NCI-H1417 treated with DMSO at 0.1 percent for 48 hours (cell line): ENCODE measurements around the gene REN.

Experiments used
- DNase-seq: peaks from one replicate; lab custom pipeline; 2025; lab: John Stamatoyannopoulos, UW

The REN gene

DNA sequence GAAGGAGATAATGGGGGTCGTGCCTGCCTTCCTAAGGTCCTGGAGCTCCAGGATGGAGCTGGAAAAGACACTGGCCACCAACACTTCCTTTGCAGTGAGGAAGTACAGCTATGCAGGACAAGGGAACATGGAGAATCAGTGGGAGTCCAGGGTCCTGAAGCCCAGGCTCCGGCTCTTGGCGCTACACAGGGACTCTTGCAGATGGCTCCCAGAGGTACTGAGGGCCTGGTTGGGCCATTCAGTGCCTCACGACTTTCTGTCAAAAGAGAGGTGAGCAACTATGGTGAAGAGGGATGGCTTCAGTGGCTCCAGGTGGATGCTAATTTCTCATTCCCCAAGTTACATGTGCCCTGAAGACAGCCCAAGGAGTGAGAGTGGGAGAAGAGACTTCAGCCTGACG lies 12.5 kb downstream of the REN start:
- DNase-seq = no peak

DNA sequence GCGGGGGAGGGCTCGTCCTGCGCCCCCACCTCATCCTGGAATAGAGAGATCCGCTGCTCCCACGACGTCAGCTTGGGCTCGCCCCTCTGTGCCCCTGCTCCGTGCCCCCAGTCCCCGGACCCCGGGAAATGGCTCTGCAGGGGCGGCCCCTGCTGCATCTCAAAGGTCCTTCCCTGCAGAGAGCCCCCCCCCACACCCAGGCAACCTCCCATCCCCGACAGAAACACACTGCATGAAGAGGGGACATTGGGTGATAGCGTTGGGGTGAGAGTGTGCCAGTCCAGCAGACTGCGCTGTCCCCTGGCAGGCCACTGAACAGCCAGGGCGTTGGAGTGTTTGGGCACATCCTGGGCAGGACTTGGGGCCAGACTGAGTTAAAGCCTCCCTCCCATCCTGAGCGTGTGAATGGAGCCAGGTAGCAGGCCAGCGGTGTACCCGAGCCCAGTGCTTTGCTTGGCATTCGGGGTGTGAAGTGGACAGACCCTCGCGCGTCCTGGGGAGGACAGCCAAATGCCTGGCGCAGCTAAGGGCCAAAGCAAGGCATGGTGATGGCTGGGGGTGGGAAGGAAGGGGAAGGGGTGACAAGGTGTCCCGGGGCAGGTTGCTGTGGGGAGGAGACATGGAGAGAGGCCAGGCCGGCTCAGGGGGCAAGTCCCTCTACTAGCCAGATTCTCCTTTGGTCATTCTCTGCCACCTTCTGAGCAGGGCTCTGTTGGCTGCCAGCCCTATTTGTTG lies 13.7 kb downstream of the REN start:
- DNase-seq = no peak

DNA sequence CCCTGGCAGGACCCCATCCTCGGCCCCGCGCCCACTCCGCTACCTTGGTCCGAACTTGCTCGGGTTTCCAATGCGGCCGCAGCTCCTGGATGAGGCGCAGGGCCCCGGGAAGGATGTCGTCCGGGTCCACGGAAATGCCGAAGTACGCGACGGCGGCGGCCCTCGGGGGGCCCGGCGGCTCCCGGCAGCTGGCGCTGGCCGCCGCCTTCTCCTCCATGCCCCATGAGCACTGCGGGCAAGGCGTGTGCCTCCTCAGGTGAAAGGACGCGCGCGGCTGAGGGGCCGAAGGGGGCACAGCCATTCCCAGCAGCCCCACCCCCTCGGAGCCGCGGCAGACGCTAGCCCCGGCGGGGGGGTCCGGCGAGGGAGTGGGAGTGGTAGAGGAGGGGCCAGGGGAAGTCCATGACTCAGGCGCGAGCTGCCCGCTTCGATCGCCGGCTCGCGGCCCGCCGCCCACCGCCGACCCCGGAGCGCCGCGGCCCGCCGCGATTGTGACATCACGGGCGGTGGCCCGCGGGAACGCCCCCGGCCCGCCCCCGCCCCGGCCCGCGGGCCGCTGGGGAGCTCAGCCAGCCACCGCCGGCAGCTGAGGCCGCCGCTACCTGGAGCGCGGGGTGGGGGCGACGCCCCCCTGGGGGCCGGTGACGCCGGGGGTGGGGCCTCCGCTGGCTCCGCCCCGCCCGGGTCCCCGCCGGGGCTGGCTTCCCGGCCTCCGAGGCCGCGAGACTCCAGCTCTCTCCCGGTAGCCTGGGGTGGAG lies 14.4 kb downstream of the REN start, which contains the start of gene ETNK2:
ETNK2 (minus strand) TSS at position 493 of the 758 bp plus-strand sequence; CDS start at position 301, 192 bp downstream.
- DNase-seq = no peak

DNA sequence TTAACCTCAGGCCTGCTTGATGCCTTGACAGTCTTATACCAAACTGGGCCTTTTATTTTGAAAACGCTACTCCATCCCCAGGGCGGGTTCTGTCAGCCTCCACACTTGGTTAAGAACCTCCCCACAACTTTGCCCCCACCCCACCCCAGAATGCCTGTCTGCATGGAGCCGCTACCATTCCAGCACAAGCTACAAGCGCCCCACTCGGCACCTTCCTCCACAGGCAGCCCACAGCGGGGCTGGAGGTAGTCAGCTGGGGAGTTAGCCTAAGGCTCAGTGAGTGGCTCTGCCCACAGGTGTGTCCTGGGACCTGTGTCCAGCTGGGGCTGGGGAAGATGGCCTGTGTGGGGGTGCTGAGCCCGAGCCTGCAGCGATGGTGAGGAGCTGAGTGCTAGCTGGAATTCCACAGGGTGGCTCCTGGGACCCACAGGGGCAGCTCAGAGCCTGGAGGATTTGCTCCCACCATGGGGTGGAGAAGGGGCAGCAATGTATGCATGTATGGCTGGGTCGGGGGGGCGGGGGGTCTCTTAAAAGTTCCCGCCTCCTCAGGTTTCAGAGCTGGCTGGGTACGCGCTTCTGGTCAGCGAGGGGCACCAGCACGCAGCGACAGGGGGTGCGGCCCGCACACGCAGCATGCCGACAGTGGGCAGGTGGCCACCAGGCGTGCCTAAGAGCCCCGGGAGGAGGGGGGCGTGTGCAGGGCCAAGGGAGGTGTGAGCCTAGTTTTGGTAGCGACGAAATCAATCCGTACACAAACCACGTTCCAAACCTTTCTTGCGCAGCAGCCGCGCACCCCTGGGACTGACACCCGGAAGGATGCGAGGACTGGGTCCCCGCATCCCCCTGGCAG lies 15.2 kb downstream of the REN start:
- no peak for DNase-seq

DNA sequence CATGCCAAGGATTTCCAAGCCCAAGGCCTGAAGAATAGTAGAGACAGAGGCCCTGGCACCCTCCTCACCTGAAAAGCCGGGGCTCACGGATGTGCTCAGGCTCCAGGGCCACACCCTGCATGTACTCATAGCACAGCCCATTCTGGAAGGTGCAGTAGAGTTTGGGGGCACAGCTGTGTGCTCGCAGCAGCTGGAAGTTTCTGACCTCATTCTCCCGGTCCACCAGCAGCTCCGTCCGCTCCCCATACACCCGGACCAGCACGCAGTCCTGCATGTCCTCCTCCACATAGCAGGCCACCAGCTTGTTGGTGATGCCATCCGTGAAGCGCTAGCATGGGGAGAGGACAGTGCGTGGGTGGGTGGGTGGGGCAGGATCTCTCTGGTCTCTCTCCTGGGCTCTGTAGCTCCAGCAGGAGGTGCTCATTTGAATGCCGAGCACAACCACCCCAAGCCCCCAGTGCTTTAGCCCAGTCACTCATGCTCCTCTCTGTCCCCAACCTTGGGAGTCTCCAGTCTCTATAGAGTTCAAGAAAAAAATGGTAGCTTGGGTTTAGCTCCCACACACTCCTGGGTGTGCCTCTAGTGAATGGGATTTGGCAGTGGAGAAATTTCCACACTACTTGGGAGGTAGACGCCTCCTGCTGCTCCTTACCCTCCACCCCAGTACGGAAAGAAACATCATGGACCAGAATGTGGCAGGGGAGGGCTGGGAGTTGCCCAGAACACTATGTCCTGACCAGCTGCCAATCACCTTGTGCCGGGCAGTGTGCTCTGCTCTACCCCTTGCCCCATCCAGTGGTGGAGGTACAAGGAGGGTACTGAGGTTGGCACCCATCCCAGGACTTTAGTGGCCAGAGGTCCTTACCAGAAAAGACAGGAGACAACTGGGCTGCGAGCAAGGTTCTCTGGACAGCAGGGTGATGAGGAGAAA lies 16.2 kb downstream of the REN start:
- no peak for DNase-seq

DNA sequence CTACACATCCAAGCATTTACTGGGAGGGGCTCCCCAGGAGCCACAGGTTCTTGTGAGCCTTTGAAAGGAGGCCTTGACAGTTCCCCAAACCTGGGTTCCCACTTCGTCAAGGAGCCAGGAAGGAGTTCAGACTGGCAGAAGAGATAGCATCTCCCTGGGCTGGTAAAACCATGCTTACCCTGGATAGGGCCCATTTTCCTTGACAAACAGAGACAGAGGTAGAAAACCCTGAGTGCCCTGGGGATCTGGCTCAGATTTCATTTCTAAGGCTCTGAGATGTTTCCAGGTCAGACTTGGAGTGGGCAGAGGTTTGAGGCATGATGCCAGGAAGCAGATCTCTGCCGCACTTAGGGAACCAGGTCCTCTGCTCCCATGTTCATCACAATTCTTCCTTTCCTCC lies 17.0 kb downstream of the REN start:
- DNase-seq = no peak

DNA sequence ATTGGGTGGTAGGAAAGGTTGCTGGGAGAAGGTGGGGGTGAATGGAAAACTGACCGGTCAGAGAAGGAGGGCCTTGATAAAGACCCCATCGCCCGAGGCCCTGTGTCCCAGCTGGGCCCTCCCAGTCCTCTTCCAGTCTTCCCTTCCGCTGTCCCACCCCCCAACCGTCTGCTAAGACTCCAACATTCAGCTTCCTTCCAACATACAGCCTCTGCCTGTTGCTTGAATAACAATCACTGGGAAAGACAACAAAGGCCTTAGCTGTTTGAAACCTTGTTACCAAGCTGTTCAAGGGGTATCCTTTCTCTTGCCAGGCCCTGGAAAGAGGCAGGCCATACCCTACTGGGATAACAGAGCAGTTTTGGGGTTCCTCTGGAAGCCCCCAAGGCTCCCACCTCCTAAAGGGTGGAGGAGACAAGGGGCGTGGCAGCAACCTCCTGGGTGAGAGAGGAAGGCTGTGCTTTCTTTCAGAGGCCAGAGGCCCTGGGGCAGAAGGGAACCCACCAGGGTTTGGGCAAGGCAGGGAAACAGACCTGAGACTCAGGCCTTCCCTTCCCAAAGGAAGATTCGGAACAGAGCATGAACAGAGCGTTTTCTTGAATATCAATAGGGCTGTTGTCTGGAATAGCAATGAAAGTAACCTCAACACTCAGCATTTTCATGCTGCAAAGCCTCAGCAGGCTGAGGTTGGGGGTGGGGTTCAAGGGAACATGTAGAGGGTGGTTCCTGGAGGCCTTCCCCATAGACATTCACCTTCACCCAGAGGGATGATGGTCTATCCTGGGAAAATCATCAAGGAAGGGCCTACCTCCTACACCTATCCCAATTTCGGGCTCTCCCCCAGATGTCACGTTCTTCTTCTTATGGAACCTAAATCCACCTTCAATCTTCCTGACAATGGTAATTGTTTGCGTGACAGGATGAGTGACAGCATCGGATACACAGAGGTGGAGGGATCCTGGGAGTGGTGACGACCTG lies 18.4 kb downstream of the REN start:
- DNase-seq = no peak

DNA sequence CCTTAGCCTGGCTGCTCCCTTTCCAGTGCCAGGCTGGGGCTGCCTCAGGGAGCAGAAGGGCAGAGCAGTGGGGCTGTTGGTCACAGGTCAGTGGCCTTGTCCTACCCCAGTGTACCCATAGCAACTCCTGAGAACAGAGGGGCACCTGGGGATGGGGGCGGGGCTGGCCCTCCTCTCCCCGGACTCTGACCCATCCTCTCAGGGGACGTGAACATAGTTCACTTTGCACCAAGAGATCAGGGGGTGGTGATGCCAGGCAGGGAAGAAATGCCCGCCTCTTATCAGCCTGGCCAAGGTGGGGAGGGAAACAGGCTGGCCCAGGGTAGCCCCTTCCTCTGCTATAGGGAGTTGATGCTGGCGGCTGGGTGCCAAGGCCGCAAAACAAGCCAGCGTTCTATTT lies 19.2 kb downstream of the REN start:
- DNase-seq = no peak

DNA sequence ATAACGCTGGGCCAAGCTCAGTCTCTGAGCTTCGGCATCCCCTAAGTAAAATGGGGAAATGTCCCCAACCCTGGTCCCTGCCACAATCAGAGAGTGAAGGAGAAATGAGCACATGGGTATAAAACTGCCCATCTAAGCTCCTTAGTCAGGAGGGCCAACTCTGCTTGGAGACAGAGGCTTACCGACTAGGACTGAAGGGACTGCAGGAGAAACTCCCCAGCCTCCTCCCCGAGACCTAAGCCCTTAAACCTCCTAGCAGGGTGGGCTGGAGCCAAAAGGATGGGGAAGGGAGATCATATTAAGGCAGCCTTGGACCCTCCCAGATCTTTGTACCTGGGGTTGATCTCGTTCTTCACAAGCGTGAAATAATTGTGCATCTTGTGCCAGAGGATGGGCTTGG lies 19.8 kb downstream of the REN start:
- no peak for DNase-seq

DNA sequence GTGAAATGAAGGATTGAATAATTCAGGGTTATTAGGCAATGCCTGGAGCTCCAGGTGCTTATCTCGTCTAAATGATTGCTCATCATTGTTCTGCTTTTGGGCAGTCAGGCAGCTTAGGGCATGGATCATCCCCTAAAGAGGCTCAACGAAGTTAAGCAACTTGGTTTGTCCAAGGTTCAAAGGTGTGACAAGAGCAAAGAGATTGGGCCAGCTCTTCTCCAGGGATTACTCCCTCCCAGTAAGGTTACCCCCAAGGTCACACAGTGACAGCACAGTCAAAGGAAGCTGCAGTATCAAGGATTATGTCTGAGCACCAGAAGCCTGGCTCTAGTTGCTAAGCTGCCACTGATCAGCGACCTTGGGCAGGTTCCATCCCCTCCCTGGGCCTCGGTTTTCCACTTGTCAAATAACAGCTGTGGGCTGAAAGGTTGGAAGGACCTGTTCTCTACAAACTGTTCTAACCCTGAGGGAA lies 21.1 kb downstream of the REN start:
- DNase-seq = no peak

DNA sequence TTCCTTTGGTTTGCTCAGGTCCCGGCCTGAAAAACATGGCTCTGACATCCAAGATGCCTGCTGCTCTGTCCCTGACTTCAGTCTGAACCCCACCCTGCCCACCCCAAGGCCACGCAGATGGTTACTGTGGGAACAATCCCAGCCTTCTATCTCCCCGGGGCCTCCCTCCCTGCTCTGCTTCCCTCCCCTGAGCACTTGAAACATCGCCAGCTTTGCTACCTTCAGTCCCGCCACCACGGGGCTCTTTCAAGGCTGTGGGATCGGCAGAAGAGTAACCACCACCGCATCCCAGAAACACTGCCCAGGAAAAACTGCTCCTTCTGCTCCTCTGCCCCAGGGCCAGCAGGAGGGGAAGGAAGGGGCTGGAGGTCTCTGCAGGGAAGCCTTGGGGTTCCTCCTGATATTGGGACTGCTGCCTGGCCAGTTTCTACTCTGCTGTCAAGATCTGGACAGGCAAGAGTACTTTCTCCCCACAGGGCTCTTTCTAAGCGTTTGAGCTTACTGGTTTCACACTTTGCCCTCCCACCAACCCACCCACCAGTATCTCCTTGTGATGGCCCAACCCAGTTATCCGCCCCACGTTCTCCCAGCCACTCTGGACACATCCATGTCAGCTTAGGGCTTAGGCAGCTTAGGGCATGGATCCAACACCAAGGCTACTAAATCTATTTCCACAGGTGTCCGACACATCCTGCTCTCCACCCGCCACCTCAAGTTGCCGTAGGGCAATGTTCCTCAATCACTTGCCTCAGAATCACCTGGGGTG lies 22.7 kb downstream of the REN start:
- DNase-seq = no peak

DNA sequence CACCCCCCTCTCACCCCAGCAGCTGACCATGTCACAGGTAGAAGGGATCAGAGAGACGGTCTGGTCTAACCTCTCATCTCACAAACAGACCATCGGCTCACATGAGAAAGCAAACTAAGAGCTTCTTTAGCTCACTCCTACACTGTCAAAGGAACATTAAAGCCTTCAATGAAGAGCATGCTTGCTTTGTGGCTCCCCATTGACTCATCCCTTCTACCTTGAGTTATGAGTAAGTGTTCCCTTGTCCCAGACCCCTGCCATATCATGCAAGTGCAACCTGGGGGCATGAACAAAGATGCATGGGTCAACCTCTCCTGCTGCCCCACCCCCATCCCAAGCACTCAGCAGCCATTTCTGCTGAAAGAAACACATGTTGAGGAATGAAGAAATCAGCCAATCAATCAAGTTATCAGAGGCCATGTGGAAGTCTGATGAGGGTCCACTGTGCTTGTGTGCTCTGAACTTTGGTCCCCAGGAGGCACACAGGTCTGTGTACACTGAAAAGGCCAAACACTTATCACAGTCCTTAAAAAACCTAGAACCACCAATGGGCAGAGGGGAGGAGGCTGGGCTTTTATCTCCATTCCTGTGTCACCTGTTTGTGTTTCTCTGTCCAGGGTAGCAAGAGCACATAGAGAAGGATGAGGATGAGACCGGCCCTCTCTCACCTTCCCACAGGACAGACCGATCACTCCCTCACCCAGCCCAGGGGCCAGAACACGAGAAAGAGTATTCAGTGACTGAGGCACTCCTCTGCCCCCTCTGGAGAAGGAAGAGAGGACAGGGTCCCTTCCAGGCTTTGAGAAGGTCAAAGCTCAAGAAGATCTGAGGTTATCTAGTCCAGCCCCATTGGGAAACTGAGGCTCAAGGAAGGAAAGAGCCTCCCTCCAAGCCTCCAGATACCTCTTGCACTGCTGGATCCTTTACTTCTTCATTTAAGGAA lies 23.8 kb downstream of the REN start:
- DNase-seq = no peak

DNA sequence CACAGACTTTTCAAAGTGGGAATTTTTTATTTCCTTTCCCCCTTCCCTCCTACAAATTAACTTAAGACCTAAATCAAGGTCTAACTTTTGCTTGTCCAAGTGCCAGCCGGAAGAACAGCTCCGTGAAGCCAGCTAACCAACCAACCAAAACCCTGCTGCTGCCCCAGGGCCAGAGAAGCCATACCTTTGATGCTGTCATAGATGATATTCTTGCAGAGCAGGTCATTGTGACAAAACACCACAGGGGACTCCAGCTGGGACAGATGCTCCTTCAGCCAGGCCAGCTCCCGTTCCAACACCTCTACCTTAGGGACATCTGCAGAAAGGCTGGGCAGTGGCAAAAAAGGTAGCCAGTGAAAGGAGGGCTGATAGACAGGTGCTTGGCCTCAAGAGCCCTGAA lies 25.0 kb downstream of the REN start:
- no peak for DNase-seq

DNA sequence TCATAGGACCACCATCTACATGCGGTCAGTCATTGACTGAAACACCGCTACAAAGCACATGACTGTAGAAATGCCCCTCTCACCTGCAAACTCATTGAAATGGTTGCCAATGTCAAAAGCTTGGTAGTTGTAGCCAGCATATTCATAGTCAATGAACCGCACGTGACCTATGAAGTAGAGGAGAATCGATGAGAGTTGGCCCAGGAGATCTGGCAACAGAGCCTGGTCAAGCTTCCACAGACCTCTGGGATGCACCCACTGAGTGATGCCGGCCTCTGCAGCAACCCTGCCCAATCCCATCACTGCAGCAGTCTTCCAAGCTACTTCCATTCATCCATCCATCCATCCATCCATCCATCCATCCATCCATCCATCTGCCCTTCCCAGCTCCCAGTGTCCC lies 26.2 kb downstream of the REN start:
- DNase-seq = no peak

DNA sequence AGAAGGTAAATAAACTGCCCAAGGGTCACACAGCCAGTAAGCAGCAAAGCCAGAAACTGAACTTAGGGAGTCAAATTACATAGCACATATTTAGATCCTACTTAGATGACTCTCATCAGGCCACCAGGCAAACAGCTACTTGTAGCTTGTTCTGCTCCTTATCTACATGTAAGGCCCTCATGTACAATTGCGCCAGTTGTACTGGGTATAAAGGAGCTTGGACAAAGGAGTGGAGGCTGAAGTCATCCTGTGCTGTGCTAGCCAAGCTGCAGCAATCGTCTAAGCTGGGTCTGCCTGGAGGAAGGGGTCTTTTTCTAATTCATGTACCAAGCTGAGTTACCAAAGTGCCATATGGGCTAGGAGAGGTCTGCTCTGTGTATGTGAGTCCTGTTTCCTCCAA lies 27.0 kb downstream of the REN start:
- no peak for DNase-seq

DNA sequence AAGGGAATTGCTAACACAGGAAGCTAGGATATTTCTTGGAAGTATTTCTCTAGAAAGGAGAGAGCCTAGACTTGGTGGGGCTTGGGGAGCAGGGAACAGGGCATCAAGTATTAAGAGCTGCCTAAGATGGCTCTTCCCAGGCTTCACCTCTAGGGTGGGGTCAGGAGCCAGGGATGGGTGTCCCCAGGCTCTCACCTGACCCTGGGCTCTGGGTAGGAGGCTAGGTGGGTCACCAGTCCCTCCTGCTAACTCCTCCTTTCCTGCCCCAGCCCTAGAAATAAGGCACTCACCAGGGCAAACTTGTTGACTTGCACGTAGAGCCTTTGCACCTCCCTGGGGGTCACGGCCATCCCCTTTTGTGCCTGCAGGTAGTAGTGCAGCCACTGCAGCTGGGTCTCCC lies 29.3 kb downstream of the REN start:
- no peak for DNase-seq

DNA sequence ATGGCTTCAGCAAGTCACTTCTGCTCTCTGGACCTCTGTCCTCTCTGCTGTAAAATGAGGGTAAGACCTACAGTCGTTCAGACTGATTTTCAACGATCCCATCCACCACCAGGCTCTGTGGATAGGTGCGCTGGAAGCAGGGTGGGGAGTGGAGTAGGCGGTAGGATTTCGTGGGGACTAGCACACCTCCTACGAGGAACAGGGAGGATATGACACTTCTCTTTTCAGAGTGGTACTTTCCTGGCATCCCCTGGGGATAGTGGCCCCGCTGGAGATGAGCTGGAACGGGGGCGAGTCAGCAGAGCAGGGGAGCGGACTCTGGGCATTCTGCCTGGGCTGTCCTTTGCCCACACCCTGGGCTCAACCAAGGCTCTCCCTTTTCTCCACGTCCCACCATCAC lies 32.0 kb downstream of the REN start:
- DNase-seq = no peak

DNA sequence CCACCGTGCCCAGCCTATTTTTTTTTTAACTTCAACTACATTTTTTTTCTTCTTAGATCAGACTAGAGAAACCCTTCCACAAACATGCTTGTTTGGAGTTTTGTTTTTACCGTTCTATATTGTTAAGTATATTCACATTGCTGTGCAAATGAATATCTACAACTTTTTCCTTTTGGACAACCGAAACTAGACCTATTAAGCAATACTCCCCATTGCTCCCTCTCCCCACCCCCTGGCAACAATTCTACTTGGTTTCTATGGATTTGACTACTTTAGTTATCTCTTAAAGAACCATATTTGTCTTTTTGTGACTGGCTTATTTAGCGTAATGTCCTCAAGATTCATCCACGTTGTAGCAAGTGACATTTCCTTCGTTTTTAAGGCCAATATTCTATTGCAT lies 33.4 kb downstream of the REN start:
- DNase-seq = no peak
